Astrocyte of the hippocampus (primary cell): Measurements from ENCODE around the gene CORO2B.

Experiments
- DNase-seq: peaks from one replicate; pipeline ENCODE4 v3.0.0; 2011; ENCODE audit warnings: low read depth, low spot score

The CORO2B gene, protein sequence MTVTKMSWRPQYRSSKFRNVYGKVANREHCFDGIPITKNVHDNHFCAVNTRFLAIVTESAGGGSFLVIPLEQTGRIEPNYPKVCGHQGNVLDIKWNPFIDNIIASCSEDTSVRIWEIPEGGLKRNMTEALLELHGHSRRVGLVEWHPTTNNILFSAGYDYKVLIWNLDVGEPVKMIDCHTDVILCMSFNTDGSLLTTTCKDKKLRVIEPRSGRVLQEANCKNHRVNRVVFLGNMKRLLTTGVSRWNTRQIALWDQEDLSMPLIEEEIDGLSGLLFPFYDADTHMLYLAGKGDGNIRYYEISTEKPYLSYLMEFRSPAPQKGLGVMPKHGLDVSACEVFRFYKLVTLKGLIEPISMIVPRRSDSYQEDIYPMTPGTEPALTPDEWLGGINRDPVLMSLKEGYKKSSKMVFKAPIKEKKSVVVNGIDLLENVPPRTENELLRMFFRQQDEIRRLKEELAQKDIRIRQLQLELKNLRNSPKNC

GRCh38 chr15:68578980-68579935 lies at the start of gene CORO2B:
Gene CORO2B, plus strand, starts transcription at chr15:68578993. Its CDS starts 270 bp downstream, at chr15:68579263.
- peak; percentile 80 for DNase-seq

DNA sequence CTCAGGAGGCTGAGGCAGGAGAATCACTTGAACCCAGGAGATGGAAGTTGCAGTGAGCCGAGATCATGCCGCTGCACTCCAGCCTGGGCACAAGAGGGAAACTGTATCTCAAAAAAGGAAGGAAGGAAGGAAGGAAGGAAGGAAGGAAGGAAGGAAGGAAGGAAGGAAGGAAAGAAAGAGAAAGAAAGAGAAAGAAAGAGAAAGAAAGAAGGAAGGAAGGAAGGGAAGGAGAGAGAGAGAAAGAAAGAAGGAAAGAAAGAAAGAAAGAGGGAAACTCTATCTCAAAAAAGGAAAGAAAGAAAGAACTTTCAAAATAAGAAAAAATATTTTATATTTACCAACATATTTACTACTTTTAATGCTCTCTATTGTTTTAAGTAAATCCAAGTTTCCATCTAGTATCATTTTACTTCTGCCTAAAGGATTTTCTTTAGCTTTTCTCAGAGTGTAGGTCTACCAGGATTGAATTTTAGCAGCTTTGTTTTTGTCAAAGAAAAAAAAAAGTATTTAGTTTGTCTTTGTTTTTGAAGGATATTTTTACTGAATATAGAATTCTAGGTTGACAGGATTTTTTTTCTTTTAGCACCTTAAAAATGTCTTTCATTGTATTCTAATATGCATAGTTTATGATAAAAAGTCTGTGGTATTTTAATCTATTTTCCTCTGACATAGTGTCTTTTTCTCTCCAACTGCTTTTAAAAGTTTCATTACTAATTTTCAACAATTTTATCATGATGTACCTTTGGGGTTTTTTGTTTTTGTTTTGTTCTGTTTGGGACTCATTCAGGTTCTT lies 47.2 kb upstream of the CORO2B start:
- DNase-seq = no peak

- DNase-seq = peak; percentile 79
These were observed 42.3 kb upstream of the CORO2B start for GRCh38 chr15:68536331-68537095.

DNA sequence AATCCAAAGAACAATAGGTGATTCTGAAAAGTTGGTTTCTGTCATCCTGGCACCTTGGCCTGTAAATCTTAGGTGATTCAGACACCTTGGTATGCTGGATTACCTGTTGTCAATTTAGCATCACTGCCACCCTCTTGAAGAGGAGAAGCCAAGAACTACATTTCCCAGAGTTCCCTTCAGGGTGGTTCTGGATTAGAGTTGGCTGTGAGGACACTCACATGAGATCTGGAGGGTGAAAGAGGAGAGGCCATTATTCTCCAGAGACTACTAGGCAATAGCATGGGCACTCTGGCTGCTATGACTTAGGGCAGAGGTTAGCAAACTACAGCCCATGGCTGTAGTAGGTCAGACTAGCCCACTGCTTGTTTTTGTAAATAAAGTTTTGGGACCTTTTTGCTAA lies 41.7 kb upstream of the CORO2B start:
- no peak for DNase-seq

GRCh38 chr15:68537506-68537905 lies 41.3 kb upstream of the CORO2B start:
- no peak for DNase-seq

DNA sequence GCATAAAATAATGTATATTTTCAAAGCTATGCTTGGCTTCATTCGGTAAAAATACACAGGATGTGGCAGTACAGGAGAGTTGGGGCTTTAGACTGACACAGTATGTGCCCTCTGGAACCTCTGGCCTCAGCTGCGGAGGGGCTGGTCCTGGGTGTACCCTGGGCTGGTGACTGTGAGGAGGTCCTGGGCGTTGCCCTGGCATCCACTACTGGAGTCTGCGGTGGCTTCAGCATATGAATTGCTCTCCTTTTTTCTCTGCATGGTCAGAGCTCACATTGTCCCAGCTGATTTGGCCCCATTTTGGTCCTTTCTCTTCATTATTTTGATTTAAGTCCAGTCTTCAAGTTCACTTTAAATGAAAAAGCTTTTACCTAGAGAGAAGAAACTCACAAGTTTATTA lies 40.5 kb upstream of the CORO2B start:
- DNase-seq = no peak

DNA sequence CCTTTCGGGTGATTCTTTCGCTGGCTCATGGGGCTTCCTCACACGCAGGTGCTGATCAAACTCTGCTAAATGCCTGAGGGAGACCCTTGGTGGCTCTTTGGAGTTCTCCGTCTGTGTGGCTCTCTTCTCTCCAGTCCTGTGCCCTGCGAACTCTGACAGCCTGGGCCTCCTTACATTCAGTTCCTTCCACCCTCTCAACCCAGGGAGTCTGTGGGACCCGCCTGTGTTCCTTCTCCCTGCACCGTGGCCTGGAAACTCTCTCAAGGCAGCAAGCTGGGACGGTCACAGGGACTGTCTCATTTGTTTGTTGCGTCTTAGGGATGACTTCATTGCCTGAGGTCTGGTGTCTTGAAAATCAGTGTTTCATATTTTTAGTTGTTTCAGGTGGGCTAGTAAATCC lies 37.0 kb upstream of the CORO2B start:
- DNase-seq = no peak

- DNase-seq = no peak
These were observed 36.4 kb upstream of the CORO2B start for GRCh38 chr15:68542348-68542747.

- no peak for DNase-seq
These were observed 36.0 kb upstream of the CORO2B start for GRCh38 chr15:68542771-68543164.

GRCh38 chr15:68543165-68544008 lies 35.4 kb upstream of the CORO2B start:
- peak; percentile 93 for DNase-seq

- DNase-seq = no peak
These were observed 32.5 kb upstream of the CORO2B start for GRCh38 chr15:68546318-68546717.

GRCh38 chr15:68548364-68548763 lies 30.4 kb upstream of the CORO2B start:
- no peak for DNase-seq

DNA sequence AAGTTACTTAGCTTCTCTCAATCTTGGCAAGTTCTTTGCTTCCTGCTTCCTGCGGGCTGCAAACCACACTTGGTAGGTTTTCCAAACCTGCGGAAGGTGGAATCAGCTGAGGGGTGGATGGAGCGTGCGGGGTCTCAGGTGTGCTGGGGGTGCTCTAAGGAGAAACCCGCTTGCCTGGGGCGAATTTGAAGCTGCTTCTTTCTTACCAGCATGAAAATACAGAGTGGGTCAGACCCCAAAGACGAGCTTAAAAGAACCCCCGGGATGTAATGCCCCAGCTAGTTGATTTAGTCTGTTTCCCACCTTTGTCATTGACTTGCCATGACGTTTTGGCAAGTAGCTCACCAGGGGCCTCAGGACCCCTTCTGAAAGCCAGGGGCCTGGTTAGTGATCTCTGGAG lies 28.8 kb upstream of the CORO2B start:
- DNase-seq = no peak

DNA sequence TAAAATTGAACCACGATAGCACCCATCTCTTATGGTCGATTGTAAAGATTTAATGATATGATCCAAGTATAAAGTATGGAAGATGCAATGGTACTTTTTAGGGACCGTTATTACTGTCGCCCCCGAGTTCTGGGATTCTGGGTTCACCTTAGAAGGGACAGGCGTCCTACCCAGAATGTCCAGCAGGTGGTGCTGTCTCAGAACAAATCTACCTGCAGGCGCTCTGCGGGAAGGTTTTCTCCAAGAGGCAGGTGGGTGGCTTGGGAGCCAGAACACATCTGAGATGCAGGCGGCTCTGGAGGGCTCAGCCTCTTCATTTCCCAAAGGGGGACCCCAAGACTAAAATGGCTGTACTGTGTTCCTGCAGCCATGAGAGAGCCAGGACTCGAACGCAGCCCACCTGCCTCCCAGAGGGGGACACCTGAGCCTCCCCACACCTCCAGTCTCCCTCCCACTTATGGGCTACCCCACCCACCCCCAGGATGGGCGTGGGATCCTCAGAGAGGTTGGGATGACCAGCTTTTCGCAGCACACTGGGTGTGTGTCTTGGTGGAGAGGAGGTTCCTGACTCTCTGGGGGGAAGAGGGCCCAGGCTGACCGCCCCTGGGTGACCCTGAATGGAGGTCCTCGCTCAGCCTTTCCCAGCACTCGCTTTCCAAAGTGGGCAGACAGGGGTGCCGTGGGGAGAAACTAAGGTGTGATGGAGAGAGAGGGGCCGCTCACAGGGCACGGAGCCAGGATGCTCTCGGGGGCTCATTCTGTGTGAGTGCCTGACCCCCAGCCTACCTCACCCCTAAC lies 28.1 kb upstream of the CORO2B start:
- peak; percentile 75 for DNase-seq

DNA sequence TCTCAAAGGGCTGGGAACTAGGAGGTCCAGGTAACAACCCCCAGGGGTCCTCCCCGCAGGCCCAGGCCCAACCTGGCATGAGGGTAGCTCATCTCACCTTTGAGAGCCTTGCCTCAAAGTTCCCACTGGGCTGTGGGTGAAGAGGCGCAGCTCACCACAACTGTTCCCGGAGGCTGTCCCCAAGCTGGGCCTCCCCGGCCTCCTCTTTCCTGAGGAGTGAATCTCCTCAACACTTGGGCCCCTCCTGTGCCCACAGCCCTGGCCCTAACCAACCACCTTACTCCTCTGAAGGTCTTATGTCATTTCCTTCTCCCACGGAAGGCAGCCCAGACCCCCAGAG lies 27.5 kb upstream of the CORO2B start:
- DNase-seq = no peak

DNA sequence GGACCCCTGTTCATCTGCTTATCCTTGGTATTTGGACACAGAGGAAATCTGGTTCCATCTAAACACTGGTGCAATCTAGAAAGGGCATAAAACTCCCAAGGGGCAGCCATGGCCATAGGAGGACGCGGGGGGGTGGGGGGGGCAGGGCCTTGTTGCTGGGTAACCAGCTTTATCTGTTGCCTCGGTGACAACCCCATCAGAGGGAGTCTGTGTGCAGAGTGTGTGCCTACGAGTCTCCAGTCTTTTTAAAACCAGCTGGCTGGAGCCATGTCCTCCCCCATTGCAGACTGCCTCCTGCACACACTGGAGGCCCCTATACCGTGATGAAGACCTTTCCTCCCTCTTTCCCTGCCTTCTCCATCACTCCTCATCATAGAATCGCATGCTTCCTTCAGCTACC lies 26.4 kb upstream of the CORO2B start:
- DNase-seq = no peak

- DNase-seq = peak; percentile 23
These were observed 26.0 kb upstream of the CORO2B start for GRCh38 chr15:68552773-68553172.

DNA sequence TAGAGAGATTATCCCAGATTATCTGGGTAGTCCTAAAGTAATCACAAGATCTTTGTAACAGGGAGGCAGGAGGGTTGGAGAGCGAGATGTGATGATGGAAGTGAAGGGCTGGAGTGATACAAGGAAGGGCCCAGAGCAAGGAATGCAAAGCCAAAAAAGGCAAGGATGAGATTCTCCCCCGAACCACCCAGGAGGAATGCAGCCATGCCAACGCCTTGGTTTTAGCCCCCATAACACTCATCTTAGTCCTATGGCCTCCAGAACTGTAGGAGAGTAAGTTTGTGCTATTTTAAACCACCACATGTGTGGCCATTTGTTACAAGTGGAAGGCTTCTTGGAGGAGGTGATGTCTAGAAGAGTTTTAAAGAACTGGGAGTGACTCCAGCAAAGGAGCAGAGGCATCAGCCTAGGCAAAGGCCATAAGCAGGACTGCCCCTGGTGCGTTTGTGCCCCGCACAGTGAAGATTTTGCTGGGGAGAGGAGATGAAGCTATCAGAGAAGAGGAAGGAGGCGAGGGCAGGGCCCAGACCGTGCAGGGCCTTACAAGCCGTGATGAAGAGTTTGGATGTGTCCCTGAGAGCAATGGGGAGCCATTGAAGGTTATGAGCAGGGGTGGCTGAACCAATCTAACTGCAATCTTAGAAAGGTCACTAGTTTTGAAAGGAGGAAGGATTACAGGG lies 25.3 kb upstream of the CORO2B start:
- no peak for DNase-seq
